ENCODE results near the gene CDH9.

GRCh38 chr5:26847041-26847736, 191.2 kb downstream of the CDH9 start:
- TF ChIP-seq EZH2 (IDR thresholded peaks at IDR 0.05; ENCODE audit: borderline replicate concordance, low read depth, low read length, severe bottlenecking) (no peak), CTCF (IDR thresholded peaks at IDR 0.05; ENCODE audit: borderline replicate concordance, extremely low read depth, low read length, poor library complexity, severe bottlenecking) (no peak)

All from DND-41 (cell line).